Middle frontal gyrus (tissue), 1 donor: ENCODE data around the gene POC1A.

ENCODE experiments used
- DNase-seq: peaks from one replicate; pipeline ENCODE4 v3.0.0-alpha.2; 2015; ENCODE audit warnings: low spot score; ENCODE audit errors: extremely low spot score

The POC1A gene

GRCh38 chr3:52132041-52132440 is 22.2 kb downstream of the POC1A start:
- DNase-seq, result no peak

DNA sequence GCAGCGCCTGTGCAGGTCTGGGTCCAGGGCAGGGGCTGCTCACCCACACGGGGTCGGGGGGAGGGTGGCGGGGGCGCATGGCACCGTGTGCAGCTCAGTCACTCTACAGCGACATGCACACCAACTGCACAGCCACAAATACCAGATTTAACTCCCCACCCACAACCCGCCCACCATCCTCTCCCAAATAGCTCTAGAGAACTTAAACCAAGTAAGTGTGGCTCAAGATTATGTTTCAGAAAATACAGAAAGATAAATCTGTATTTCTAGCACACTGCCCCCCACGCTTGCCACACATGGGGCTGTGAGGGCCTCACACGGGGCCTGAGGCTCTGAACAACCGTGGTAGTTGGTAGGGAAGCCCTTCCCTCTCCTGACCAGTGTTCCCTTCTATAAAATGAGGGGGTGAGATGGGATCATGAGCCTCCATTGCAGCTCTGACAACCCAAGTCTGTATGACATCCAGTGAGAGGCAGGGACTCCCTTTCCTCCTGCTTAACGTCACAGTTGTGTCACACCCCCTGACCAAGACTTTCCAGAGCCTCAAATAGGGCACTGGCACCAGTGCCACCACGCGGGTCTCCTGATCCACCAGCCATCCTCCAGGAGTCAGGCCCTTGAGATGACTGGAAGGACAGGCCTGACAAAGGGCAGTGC is 23.1 kb downstream of the POC1A start:
- no peak for DNase-seq

GRCh38 chr3:52128118-52128683 is 26.0 kb downstream of the POC1A start:
- no peak for DNase-seq

- no peak for DNase-seq
These were observed 27.7 kb downstream of the POC1A start for GRCh38 chr3:52126500-52126899.

DNA sequence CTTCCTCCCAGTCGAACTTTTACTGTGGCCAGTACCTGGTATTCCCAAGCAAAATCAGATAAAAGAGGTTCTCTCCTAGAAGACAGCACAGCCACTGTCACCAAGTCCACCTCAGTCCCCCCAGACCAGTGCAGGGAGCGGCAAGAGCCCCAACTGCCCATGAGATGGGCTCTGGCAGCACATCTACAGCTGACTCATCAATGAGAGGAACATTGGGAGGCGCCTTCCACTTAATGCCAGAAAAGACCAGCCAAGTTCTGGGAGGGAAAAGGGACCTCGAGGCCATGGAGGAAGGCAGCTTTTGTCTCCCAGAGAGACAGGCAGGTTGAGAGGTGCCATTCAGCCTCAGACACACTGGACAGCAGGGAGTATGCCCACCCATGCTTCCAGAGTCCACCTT is 28.2 kb downstream of the POC1A start:
- no peak for DNase-seq

GRCh38 chr3:52124766-52125165 is 29.5 kb downstream of the POC1A start:
- no peak for DNase-seq

- DNase-seq, result no peak
These were observed 30.1 kb downstream of the POC1A start for GRCh38 chr3:52124126-52124525.

- DNase-seq, result peak; percentile 69
These were observed 31.0 kb downstream of the POC1A start for GRCh38 chr3:52123106-52123725.

- no peak for DNase-seq
These were observed 31.7 kb downstream of the POC1A start for GRCh38 chr3:52122491-52122890.

GRCh38 chr3:52121813-52122212 is 32.4 kb downstream of the POC1A start:
- no peak for DNase-seq

DNA sequence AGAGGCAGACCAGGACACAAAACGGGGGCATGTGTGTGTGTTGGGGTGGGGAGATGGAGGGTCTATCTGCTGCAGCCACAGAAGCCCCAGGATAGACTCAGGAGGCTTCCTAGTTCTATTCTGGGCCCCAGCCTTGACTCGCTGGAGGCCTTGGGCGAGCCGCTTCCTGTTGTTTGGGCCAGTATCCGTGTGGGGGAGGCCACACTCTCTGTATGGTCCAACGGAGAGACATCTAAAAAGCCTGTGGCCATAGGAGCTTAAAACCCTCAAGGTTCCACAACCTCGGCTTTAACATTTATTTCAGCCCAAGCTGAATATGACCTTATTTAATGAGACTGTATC is 32.8 kb downstream of the POC1A start:
- DNase-seq, result no peak

DNA sequence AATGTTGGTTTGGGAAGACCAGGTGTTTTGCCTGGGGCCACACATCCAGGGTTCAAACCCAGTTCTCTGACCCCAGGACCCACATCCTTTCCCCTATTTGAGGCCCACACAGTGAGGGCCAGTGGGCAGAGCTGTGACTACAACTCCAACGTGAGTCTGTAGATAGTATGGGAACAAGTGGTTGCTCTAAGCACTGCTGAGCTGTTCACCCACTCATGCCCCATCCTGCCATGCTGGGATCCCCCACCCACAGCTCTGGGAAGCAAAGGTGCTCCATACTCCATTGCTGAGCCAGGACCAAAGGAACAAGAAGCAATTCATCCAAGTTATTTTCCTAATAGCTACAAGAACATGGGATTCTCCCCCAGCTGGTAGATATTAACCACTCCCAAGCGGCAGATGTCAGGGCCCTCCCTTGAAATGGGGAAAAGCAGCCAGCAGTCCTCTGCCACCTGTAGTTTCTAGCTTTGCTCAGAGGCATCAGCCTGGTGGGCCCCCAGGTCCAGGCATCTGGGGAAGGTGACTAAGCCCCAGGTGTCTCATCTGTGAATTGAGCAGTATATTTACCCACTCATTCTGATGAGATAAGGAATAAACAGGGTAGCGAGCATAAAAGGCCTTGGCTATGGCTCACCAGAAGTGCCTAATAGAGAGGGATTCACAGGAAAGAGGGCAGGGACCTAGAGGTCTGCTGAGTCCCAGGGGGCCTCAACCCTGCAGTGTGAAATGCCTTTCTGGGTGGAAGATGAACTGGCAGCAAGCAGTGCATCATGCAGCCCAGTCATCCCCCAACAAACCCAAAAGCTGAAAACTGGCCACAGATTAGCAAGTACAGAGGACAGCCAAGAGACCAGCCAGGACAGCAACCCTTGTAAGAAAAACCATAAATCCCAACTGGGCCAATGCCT is 33.4 kb downstream of the POC1A start:
- no peak for DNase-seq

GRCh38 chr3:52119826-52120225 is 34.4 kb downstream of the POC1A start:
- no peak for DNase-seq

DNA sequence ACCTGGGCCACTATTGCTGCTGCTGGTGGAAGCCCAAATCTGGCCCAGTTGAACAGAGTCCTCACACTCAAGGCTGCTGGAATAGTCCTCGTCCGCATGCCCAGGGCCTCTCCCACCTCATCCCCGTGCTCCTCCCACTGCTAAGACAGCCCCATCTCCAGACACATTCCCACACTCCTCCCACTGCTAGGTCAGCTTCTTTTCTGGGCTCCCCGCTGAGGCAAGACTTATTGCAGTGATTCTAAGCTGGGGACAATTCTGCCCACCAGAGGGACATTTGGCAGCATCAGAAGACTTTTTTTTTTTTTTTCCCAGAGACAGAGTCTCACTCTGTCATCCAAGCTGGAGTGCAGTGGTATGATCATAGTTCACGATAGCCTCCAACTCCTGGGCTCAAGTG is 35.1 kb downstream of the POC1A start:
- DNase-seq, result peak; percentile 54

- DNase-seq, result peak; percentile 61
These were observed 35.9 kb downstream of the POC1A start for GRCh38 chr3:52118156-52118875.

- no peak for DNase-seq
These were observed 36.7 kb downstream of the POC1A start for GRCh38 chr3:52117537-52117936.

DNA sequence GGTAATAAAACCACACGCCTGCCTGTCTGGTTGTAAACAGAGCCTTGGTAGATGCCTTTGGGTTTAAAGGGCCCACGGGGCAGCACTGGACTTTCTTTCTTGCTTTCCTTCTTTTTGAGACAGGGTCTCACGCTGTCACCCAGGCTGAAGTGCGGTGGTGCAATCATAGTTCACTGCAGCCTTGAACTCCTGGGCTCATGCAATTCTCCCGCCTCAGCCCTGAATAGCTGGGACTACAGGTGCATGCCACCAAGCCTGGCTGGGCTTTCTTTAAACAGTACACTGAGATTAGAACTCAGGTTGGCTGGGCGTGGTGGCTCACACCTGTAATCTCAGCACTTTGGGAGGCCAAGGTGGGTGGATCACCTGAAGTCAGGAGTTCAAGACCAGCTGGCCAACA is 42.2 kb downstream of the POC1A start:
- no peak for DNase-seq

- no peak for DNase-seq
These were observed 43.7 kb downstream of the POC1A start for GRCh38 chr3:52110502-52110901.

DNA sequence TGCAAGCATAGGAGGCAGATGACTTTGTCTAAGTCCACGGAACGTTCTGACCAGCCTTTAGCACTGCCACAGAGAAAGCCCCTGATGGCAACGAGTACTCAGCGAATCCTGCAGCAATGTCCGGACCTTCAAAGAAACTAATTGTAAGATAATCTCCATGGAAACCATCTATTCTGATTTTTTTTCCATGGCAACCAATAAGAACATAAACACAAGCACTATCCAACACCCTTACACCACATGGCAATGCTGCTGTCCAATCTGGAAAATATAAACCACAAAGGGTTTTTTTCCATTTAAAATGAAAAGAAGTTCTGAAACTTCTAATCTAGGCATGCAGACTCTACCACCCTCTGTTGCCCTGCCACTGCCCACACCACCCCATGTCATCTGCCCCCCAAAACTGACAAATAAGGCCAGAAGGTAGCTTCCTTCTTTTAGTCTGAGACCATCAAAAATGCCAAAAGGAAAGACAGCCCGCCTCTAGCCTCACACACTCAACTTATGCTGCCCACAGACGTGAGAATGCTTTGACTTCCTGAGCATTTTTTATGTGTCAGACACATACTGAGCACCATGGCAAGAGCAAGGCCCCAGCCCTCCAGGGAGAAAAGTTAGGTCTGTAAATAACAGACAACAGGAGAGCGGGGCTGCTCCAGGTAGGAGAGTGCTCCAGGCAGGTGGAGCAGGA is 44.5 kb downstream of the POC1A start:
- no peak for DNase-seq

DNA sequence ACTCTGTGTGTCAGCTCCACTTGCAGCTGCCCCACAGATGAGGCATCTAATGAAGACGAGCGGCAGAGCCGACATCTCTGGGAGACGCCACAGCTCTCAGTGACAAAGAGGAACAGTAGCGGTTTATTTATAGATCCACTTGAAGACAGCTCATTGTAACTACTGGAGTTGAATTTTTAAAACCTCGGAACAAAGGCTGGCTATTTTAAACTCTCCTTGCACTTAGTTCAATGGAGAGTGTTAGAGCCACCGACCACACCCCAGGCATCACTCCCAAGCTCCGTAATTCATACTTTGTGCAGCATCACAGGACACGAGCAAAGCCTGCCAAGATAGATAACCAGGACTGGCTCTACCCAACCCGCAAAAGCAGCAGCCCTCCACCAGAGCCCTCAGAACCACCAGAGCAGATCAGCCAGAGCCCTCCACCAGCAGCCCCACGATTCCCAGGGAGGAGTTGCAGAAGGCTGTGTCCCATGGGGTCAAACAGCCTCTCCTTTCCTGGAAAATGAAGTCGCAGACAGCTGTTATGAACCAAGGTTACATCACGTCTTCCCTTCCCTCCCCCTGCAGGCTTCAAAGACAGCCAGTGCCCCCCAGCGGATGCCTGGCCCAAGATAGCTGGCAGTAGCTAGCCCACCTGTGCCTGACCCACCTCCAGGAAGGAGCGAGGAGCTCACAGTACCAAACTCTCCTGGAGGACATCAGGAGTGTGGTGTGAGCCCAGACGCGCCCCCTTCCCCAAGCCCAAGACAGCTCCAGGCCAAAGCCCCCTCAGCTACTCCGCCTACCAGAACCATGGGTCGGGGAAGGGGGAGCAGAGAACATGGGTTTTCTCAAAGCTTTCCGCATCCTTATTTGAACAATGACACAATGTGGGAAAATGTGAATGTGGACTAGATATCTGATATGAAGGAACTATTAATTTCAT is 45.7 kb downstream of the POC1A start:
- peak; percentile 55 for DNase-seq
